Suppressor macrophage (primary cell): ENCODE measurements around the gene POTEI.
A peak's percentile ranks its signal among the peaks of the same experiment; 100 is the strongest.
"Not testable (repeated sequence)": the region's sequence is repeated elsewhere in the genome, so short reads cannot be mapped to it uniquely, and the experiment has no call there.

Source experiments
- DNase-seq, 4 experiments: peaks; one replicate each; pipeline ENCODE4 v3.0.0-alpha.2; 2020 to 2022

Gene POTEI

GRCh38 chr2:130455413-130455812 is 53.7 kb downstream of the POTEI start:
- not testable (repeated sequence) for DNase-seq

GRCh38 chr2:130454712-130455083 is 54.4 kb downstream of the POTEI start:
- DNase-seq: not testable (repeated sequence)

- not testable (repeated sequence) for DNase-seq
Measured at GRCh38 chr2:130453955-130454711, 55.0 kb downstream of the POTEI start.

- DNase-seq: not testable (repeated sequence)
Measured at GRCh38 chr2:130452897-130453296, 56.2 kb downstream of the POTEI start.

DNA sequence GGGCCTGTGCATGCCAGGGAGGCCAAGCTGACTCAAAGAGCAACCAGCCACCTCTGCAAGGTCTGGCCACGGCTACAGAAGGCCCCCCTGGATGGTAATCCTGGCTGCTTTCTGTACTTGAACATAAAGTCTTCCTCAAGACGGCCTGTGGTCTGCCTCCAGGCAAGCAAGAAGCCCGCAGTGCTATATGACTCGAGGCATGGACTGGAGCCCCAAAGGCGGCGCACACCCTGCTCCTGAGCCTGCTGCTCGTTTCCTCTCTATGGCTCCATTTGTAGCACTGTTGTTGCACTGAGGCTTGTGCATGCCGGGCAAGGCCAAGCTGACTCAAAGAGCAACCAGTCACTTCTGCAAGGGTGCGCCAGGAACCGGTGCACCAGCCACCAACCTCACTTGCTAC is 57.3 kb downstream of the POTEI start:
- not testable (repeated sequence) for DNase-seq

DNA sequence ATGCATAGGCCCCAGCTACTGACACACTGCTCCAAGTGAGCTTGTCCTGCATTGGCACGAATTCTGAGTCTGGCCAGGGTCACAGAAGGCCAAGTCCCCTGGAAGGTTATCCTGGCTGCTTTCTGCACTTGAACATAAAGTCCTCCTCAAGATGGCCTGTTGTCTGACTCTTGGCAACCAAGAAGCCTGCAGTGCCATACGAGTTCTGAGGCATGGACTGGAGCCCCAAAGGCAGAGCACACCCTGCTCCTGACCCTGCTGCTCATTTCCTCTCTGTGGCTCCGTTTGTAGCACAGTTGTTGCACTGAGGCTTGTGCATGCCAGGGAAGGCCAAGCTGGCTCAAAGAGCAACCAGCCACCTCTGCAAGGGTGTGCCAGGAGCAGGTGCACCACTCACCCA is 57.9 kb downstream of the POTEI start:
- not testable (repeated sequence) for DNase-seq

GRCh38 chr2:130450366-130450765 is 58.8 kb downstream of the POTEI start:
- not testable (repeated sequence) for DNase-seq

GRCh38 chr2:130427631-130428030 is 81.5 kb downstream of the POTEI start:
- DNase-seq: peak; percentile 43 to 79 (median 58)

GRCh38 chr2:130418845-130419244 is 90.3 kb downstream of the POTEI start:
- not testable (repeated sequence) for DNase-seq

DNA sequence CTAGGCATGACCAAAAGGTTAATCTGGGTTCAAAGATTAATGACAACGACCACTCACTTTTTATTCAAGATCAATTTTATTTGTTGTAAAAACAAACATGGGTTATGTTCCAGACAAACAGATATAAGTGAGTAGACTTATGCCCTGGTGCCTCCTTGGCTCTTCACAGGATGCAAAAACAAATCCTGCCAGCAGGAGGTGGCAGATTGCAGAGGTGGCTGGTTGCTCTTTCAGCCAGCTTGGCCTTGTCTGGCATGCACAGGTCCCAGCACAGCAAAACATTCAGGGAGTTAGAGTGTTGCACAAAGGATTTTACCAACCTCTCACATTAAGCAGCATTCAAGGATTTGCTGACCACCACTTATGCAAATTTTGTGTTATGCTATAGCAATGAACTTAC is 92.4 kb downstream of the POTEI start:
- not testable (repeated sequence) for DNase-seq
